SW480 (cell line): ENCODE measurements around the gene RAB8B.
"Not testable (repeated sequence)": the region's sequence is repeated elsewhere in the genome, so short reads cannot be mapped to it uniquely, and the experiment has no call there.

Experiments used
- DNase-seq: peaks from one replicate; pipeline ENCODE4 v3.0.0-alpha.2; 2016; ENCODE audit warnings: low spot score

RAB8B gene

GRCh38 chr15:63237086-63237485 lies 47.7 kb downstream of the RAB8B start:
- not testable (repeated sequence) for DNase-seq

- no peak for DNase-seq
Observed at GRCh38 chr15:63238171-63238570, 48.8 kb downstream of the RAB8B start.

- no peak for DNase-seq
Observed at GRCh38 chr15:63238796-63239195, 49.4 kb downstream of the RAB8B start.

DNA sequence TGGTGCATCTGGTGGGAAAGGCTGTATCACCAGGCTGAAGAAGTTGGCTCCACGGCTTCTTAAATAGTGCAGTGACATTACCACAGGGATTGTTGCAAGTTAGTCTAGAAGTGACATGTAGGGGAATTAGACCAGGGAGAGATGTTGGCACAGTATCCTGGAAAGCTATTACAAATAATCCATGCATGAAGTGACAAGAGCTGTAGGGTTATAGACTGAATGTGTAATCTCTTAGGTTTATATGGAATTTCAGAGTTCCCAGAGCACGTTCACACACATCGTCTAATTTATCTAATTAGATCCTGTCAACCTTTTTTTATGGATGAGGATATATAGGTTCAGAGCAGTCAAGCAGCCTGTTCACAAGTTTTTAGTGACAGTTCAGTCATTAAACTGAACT lies 50.7 kb downstream of the RAB8B start:
- no peak for DNase-seq

- DNase-seq: no peak
Observed at GRCh38 chr15:63241316-63241715, 51.9 kb downstream of the RAB8B start.

GRCh38 chr15:63243101-63243500 lies 53.7 kb downstream of the RAB8B start:
- DNase-seq: no peak

GRCh38 chr15:63243776-63244175 lies 54.4 kb downstream of the RAB8B start:
- no peak for DNase-seq

DNA sequence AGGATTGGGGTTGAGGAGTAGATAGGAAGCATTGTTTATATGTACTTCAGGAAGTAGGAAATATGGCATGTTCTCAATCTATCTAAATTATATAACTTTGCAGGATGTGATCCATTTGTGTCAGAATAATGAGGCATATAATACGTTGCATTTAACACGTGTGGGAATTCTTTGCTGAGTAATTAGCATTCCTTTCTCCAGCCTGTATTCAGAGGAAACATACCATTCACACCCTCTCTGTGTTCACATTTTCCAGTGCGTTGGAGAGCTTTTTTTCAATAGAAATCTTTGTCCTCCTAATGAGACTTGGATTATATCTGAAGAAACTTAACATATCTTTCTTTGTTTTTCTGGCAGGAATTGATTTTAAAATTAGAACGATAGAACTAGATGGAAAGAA lies 55.0 kb downstream of the RAB8B start:
- no peak for DNase-seq

DNA sequence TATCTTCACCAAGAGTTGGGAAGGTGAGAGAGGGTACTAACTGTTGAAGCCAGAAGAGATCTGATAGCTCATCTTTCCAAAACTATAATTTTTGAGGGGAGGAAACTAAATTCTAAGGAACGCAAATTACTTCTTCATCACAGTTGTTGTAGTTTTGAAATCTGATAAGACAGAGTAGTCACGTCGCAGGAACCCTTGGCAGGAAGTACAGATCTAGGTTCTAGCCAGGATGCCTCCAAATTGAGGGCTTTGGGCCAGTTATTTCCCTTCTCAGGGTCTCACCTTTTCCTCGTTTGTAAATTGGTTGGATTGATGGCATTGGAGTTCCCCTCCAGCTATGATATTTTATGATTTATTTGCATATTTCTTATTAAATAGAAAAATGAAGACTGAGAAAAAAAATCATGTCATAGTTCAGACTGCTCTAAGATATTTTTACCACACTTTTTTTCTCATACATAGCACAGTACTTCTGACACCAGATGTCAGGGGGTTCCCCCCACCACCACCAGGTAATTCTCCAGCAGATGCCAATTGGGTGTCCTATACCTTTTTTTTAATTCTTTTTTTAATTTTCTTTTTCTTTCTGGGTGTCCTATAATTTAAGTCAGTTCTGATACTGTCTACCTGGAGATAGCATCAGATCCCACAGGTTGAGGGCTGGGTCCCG lies 55.7 kb downstream of the RAB8B start:
- DNase-seq: no peak

GRCh38 chr15:63246691-63247469 lies 57.5 kb downstream of the RAB8B start:
- DNase-seq: no peak

DNA sequence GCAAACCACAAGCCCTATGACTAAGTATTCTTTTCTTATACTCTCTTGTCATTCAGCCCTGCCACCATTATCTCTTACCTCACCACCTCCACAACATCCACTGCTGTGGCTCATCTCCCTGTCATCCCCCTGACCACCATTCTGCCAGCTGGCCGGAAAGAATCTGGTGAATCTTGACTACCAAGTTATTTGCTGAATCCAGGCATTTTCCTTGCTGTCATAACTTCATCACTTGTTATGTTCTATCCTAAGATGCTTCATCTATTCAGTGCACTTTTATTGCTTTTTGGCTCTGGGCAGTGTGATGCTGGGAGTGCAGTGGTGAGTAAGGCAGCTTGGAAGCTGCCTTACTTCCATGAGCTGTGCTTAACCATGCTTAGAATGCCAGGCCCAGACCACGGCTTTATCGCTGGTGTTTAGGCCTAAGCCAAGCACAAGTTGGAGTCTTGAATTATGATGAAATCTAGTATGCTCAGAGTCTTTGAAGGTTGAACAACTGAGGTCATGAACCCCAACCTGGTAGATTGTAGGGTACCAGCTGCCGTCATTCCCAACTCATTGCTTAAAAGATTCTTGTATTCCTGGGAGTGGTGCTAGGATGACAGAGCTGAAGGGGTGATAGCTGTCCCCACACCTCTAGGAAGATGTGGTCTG lies 61.0 kb downstream of the RAB8B start:
- no peak for DNase-seq

- no peak for DNase-seq
Observed at GRCh38 chr15:63251701-63252100, 62.3 kb downstream of the RAB8B start.

- DNase-seq: no peak
Observed at GRCh38 chr15:63252292-63252691, 62.9 kb downstream of the RAB8B start.

GRCh38 chr15:63254991-63255390 lies 65.6 kb downstream of the RAB8B start:
- no peak for DNase-seq

DNA sequence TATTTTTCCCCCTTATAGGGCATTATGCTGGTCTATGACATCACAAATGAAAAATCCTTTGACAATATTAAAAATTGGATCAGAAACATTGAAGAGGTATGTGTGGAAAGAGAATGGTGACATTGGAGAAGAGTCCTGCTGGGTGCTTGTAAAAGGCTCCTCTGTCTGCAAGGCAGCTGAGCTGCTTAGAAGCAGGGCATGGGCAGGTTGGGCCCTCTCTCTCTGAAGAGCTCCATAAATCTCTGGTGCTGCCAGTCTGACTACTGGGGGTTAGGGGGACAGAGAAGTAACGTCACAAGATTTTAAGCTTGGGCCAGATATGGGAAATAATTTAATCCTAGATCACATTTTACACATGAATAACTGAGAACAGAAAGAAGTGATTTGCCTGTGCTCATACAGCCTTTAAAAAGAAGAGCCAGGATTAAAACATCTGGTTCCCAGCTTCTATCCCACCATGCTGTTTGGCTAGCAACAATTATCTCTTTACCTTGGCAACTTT lies 66.1 kb downstream of the RAB8B start:
- DNase-seq: no peak

DNA sequence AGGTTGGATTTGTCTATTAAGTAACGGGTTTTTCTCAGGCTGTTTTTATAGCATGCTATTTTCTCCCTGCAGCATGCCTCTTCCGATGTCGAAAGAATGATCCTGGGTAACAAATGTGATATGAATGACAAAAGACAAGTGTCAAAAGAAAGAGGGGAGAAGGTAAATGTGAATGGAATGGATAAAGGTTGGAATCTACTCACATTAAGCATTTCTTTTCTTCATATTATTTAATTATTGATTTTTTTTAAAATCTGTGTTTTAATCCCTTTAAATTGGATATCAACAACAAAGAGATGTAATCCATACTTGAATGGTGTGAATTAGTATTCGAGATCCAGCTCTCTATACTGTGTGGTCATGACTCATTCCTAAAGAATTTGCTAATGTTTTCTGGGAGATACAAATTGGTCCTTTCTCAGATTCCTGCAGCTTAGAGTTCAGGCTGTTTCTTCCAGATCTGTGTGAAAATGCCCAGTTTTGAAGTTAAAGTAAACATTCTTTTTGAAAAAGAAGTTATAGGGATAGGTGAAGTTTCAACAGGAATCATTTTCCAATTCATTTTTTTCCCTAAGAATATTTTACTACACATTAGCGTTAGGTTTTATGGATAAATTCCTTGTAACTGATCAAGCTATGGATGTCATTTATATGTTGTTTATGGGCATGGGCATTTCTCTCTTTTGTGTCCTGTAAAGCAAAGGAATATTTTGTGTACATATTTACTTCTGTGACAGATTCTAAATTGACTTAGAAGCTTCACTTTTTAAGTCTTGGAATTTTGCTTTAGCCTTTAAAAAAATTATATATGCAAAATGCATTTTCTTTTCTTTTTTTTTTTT lies 67.2 kb downstream of the RAB8B start:
- peak; percentile 22 for DNase-seq

- no peak for DNase-seq
Observed at GRCh38 chr15:63258658-63259057, 69.3 kb downstream of the RAB8B start.

GRCh38 chr15:63260791-63261190 lies 71.4 kb downstream of the RAB8B start:
- no peak for DNase-seq

DNA sequence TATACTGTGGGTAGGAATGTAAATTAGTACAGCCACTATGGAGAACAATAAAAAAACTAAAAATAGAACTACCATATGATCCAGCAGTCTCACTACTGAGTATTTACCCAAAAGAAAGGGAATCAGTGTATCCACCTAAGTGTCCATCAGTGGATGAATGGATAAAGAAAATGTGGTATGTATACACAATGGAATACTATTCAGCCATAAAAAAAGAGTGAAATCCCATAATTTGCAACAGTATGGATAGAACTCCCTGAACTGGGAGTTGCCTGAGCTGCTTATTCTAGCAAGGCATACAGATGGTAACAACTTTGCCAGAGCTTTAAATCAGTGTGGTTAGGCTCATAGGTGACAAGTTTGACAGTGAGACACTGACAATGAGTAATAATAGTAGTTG lies 71.9 kb downstream of the RAB8B start:
- no peak for DNase-seq

- no peak for DNase-seq
Observed at GRCh38 chr15:63263519-63263918, 74.1 kb downstream of the RAB8B start.

DNA sequence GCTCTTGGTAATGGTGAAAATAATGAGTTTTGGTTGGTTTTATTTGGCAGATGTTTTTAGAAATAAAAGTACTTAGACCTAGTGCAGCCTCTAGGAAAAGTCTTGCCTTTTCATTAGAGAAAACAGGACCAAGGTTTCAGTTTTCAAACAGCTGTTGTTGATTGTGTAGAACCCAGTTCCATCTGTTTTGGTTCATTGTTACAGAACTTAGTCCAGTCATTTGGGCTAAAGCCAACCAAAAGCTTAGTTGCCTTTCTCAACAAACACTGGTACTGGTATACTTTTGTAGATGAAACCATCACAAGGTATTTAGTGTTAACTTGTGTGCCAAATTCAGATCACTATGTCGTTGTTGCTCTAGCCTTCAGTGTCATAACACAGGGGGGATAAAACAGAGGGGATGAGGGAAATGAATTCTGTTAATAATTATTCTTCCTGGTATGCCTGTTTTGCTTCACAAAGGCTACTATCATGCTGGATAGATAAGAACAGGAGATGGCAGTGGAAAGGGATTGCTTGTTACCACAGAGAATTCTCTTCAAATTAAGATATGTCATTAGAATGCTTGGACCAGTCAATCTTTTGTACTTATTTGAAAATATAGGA lies 75.4 kb downstream of the RAB8B start:
- no peak for DNase-seq

DNA sequence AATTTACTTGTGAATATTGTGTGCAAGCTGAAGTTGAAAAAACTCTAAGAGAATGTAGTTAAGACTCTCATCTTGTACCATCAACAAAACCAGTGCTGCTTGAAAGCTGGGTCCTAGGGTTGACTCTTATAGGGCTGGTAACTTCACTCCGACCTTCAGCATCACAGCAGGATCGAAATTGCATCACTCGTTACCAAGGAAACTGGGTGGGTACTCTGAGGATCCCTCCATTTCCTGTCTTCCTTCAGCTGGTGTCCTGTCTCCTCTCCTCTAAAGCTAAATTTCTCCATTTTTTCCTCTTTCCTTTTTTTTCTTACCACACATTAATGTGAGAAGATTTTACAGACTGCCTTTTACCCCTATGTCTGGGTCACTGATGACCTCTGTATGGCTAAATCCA lies 85.0 kb downstream of the RAB8B start:
- DNase-seq: no peak
